ENCODE measurements around the gene AHSA1. TPM values are rescaled to one million over a fixed set of nuclear protein-coding genes. Genes with fewer than 3 reads are reported as not detected.

AHSA1 gene
- total and polyA plus RNA-seq, 2 of the 8 experiments (the other 6 are each of a cell fraction or from before 2014, with no cell fraction given) = 155 to 221 TPM

- TF ChIP-seq EGR1 (IDR thresholded peaks at IDR 0.05; ENCODE audit: borderline replicate concordance, low read depth, low read length) (no peak), CBX8 (IDR thresholded peaks at IDR 0.05; ENCODE audit: borderline replicate concordance, low read depth, low read length) (no peak)
These were observed 12.5 kb downstream of the AHSA1 start (continued) for GRCh38 chr14:77470224-77470870.

All from H1 (cell line).